HS-27A (cell line): Measurements from ENCODE around the gene SI.
"Not testable (repeated sequence)": the region's sequence is repeated elsewhere in the genome, so short reads cannot be mapped to it uniquely, and the experiment has no call there.

Source experiments
- DNase-seq: peaks from one replicate; pipeline ENCODE4 v3.0.0-alpha.2; 2012; ENCODE audit warnings: low read depth, missing footprints

The SI gene

GRCh38 chr3:165078293-165078692, at the start of gene SI:
SI (minus strand) TSS chr3:165078496; CDS start chr3:165076012, 2,484 bp downstream.
- DNase-seq: no peak

GRCh38 chr3:165125836-165126235, 47.5 kb upstream of the SI start:
- no peak for DNase-seq

- no peak for DNase-seq
These were observed 33.1 kb upstream of the SI start for GRCh38 chr3:165111401-165111800.

GRCh38 chr3:165103616-165104015, 25.3 kb upstream of the SI start:
- DNase-seq: no peak

GRCh38 chr3:165082650-165083049, 4.4 kb upstream of the SI start:
- no peak for DNase-seq

GRCh38 chr3:165081183-165081582, 2.9 kb upstream of the SI start:
- DNase-seq: no peak

GRCh38 chr3:165075695-165076094, 2.6 kb downstream of the SI start:
- DNase-seq: no peak

GRCh38 chr3:165070682-165071081, 7.6 kb downstream of the SI start:
- no peak for DNase-seq

GRCh38 chr3:165056510-165056909, 21.8 kb downstream of the SI start:
- no peak for DNase-seq

GRCh38 chr3:165040186-165040585, 38.1 kb downstream of the SI start:
- DNase-seq: no peak

GRCh38 chr3:165011557-165011956, 66.7 kb downstream of the SI start:
- DNase-seq: no peak

- no peak for DNase-seq
These were observed 93.3 kb downstream of the SI start for GRCh38 chr3:164984947-164985346.

GRCh38 chr3:164962610-164963009, 115.7 kb downstream of the SI start:
- DNase-seq: no peak

- DNase-seq: no peak
These were observed 125.3 kb downstream of the SI start for GRCh38 chr3:164952966-164953365.

GRCh38 chr3:164951403-164951802, 126.9 kb downstream of the SI start:
- not testable (repeated sequence) for DNase-seq

- DNase-seq: no peak
These were observed 137.6 kb downstream of the SI start for GRCh38 chr3:164940745-164941144.

GRCh38 chr3:164929642-164930041, 148.7 kb downstream of the SI start:
- DNase-seq: no peak
